Naive thymus-derived CD4-positive, alpha-beta T cell (primary cell): Measurements from ENCODE around the gene MATK. TPM values are rescaled to one million over a fixed set of nuclear protein-coding genes. Genes with fewer than 3 reads are reported as not detected.

ENCODE experiments used
- ATAC-seq: fragments of 150-1000 bp; cut with Tn5 transposase; 2 replicates; pipeline ENCODE4 v1.10.0; 2021; ENCODE audit warnings: mild to moderate bottlenecking, moderate library complexity
- CTCF ChIA-PET: fragments of 350-600 bp; sonication (Branson Sonifier 250); formaldehyde crosslinking; loops from one replicate; lab custom pipeline; 2021; ENCODE audit warnings: antibody characterized with exemption; lab: Charles Lee
- POLR2A ChIA-PET: fragments of 350-600 bp; sonication (Branson Sonifier 250); formaldehyde crosslinking; loops from one replicate; lab custom pipeline; 2021; ENCODE audit warnings: antibody characterized with exemption, inconsistent platforms; lab: Charles Lee
- DNase-seq, 9 donors: peaks; one replicate each; pipeline versions ENCODE4 v3.0.0 to v3.0.0-alpha.2; 2020 to 2022; ENCODE audit warnings: mixed read lengths in 1 of 9
- H3K27ac ChIP-seq: one replicate; pipeline ENCODE4 v1.7.0; 2013; ENCODE audit warnings: mild to moderate bottlenecking, low read depth, low read length, moderate library complexity
- H3K27me3 ChIP-seq, 2 donors: one replicate each; pipeline ENCODE4 v1.7.0; 2013; ENCODE audit warnings: low read length in 2 of 2, mild to moderate bottlenecking in 2 of 2, moderate library complexity in 2 of 2; ENCODE audit not compliant: control insufficient read depth in 2 of 2, insufficient read depth in 2 of 2
- H3K36me3 ChIP-seq, 3 experiments: 1 replicate in 2 of 3; 2 replicates in 1 of 3; pipeline ENCODE4 v1.7.0; 2013; ENCODE audit warnings: low read length in 3 of 3, mild to moderate bottlenecking in 3 of 3, moderate library complexity in 1 of 3; ENCODE audit not compliant: insufficient read depth in 3 of 3, control insufficient read depth in 2 of 3
- H3K4me1 ChIP-seq, 2 donors: one replicate each; pipeline ENCODE4 v1.7.0; 2013; ENCODE audit warnings: low read length in 2 of 2, mild to moderate bottlenecking in 2 of 2, moderate library complexity in 1 of 2; ENCODE audit not compliant: control insufficient read depth in 2 of 2, insufficient read depth in 2 of 2
- H3K4me3 ChIP-seq: 2 replicates; pipeline ENCODE4 v1.7.0; 2013; ENCODE audit warnings: mild to moderate bottlenecking, low read length
- H3K9me3 ChIP-seq, 3 experiments: 1 replicate in 2 of 3; 2 replicates in 1 of 3; pipeline ENCODE4 v1.7.0; 2013; ENCODE audit warnings: low read length in 3 of 3; ENCODE audit not compliant: control insufficient read depth in 2 of 3
- H3K27ac Mint-ChIP-seq, 9 donors: one replicate each; pipeline ENCODE4 v1.8.0; 2020 to 2022; ENCODE audit warnings: mixed read lengths in 9 of 9, mild to moderate bottlenecking in 8 of 9, moderate library complexity in 5 of 9, inconsistent platforms in 2 of 9
- H3K27me3 Mint-ChIP-seq, 5 donors: one replicate each; pipeline ENCODE4 v1.8.0; 2021 to 2022; ENCODE audit warnings: mixed read lengths in 5 of 5, mild to moderate bottlenecking in 1 of 5
- H3K36me3 Mint-ChIP-seq, 5 donors: one replicate each; pipeline ENCODE4 v1.8.0; 2020 to 2022; ENCODE audit warnings: mixed read lengths in 5 of 5, mild to moderate bottlenecking in 3 of 5, inconsistent platforms in 1 of 5
- H3K4me1 Mint-ChIP-seq, 7 donors: one replicate each; pipeline ENCODE4 v1.8.0; 2020 to 2022; ENCODE audit warnings: mixed read lengths in 7 of 7, mild to moderate bottlenecking in 3 of 7, inconsistent platforms in 1 of 7
- H3K4me3 Mint-ChIP-seq, 10 donors: one replicate each; pipeline ENCODE4 v1.8.0; 2020 to 2022; ENCODE audit warnings: mild to moderate bottlenecking in 10 of 10, mixed read lengths in 10 of 10, moderate library complexity in 6 of 10, inconsistent platforms in 2 of 10
- H3K9me3 Mint-ChIP-seq, 11 donors: one replicate each; pipeline ENCODE4 v1.8.0; 2020 to 2022; ENCODE audit warnings: mixed read lengths in 11 of 11, mild to moderate bottlenecking in 4 of 11, inconsistent platforms in 1 of 11, moderate library complexity in 1 of 11
- intact Hi-C, 2 donors: fragments of 100-400 bp; cut with micrococcal nuclease; formaldehyde crosslinking; loops; one replicate each; pipeline ENCODE4 v1.15.1; 2023
- polyA plus RNA-seq, 2 donors: library from polyadenylated mRNA; unstranded; fragments of 300-500 nt; fragmentation: Illumina TruSeq; gene quantifications; one replicate each; pipeline ENCODE4 v1.2.3, GENCODE V29; 2021
- total RNA-seq, 6 experiments: library from RNA in 5 of 6; stranded (reverse) in 5 of 6; gene quantifications; 1 replicate in 5 of 6; 2 replicates in 1 of 6; pipeline ENCODE4 v1.2.3 and lab custom pipeline; 2021 to 2026

MATK gene
- total and polyA plus RNA-seq, 7 experiments from 2014 or later = 1.6 to 32.6 (median 13.0) TPM

DNA sequence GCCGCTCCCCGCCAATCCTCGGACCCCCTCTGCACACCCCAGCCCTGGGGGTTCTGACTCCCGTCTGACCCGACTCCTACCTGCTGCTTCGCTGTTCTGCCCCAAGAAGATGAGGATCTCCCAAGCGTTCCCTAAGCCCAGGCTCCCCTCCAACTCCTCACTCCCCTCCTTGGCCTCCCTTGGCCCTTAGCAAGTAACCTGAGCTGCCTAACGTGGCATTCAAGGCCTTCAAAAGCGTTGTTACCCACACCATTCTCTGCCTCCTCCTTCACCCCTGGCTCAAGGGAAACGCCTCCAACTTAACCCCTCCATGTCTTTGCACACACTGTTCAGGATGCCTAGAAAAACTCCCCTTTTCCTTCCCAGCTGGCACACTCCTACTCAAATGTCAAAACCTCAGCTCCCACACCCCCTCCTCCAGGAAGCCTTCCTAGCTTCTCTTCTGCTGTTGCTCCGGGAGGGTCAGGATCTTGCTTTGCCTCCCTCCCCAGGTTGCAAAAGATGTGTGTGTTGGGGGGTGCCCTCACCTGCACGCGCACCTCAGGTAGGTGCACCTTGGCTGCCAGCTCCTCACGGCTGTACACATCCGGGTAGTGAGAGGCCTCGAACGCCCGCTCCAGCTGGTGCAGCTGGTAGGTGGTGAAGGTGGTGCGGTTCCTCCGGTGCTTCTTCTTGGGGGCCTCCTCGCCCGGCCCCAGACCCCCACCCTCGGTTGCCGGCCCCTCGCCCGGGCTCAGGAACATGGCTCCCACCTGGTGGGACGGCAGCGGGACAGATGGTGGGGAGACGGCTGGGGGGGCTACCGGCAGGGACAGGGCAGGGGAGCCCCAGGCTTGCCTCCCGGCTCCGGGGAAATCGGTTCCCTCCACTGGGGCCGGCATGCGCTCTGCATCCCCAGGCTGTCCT lies 14.9 kb downstream of the MATK start:
- no peak overlapping the region for H3K4me3 Mint-ChIP-seq
- DNase-seq = no peak
- Histone ChIP-seq H3K9me3 (no peaks in the 10 kb centered on the region), H3K36me3 (peaks cover 0 to 40% (median 6%) of the 10 kb centered on the region in 3 experiments), H3K27me3 (no peaks in the 10 kb centered on the region), H3K27ac (no peak overlapping the region), H3K4me3 (no peak overlapping the region), H3K4me1 (peaks cover 0 to 6% of the 10 kb centered on the region in 2 donors)
- ChIA-PET POLR2A (interaction anchor here (0.6 to 1.6 kb wide), 2 partner anchors 9 to 495 kb away, joined by 3 to 5 read pairs; partner anchors contain the start of gene MRPL54), CTCF (no interaction called here)
- H3K27me3 Mint-ChIP-seq = no peaks in the 10 kb centered on the region
- H3K9me3 Mint-ChIP-seq = peaks cover 0 to 4% (median 0%) of the 10 kb centered on the region in 11 donors
- ATAC-seq = no peak
- peak overlapping the region in 1 of 9 donors; percentile 17 for H3K27ac Mint-ChIP-seq
- intact Hi-C loops = no loop called here
- peaks cover 3 to 14% (median 6%) of the 10 kb centered on the region in 7 donors for H3K4me1 Mint-ChIP-seq
- H3K36me3 Mint-ChIP-seq = peaks cover 0 to 11% (median 4%) of the 10 kb centered on the region in 5 donors

DNA sequence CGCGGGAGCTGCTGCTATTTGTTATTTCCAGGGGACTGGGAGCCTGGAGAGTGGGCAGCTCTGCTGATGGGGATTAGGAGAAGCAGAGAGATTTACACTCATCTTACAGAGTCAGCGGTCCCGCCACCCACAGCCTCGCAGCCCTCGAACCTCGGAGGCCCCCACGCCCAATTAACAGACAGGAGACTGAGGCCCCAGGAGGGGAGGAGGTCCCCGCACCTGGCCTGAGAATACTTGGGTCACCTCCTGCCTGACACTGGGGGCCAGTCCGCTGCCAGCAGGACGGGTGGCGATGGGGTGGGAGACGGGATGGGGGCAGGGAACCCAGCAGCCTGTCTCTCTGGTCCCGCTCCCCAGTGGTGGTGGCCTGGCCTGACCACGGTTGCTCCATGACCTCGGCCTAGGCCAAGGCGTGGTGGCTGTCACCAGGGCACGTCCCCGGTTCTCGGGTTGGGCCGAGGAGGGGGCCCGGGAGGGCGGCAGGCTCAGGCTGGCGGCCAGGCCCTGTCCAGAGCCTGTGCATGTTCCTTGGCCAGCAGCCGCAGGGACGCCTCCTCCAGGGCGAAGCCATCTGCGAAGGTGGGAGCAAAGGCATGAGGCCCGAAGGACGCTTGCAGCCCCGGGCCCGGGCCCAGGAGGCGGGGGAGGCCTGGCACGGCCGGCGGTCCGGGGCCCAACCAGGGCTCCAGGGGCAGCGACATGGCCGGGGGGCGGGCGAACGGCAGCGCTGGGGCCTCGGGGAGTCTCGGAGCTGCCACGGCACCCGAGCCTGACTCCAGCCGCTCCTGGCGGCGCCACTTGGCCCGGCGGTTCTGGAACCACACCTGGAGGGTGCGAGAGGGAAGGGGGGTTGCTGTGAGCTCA lies 15.8 kb downstream of the MATK start:
- H3K27me3 Mint-ChIP-seq = no peaks in the 10 kb centered on the region
- Histone ChIP-seq H3K4me3 (no peak overlapping the region), H3K4me1 (peaks cover 0 to 7% of the 10 kb centered on the region in 2 donors), H3K9me3 (no peaks in the 10 kb centered on the region), H3K27me3 (no peaks in the 10 kb centered on the region), H3K27ac (no peak overlapping the region), H3K36me3 (peaks cover 0 to 42% (median 7%) of the 10 kb centered on the region in 3 experiments)
- H3K4me3 Mint-ChIP-seq = no peak overlapping the region
- intact Hi-C loops = no loop called here
- no peak overlapping the region for H3K27ac Mint-ChIP-seq
- ChIA-PET CTCF (interaction anchor here (1.0 kb wide), 1 partner anchor 14 kb away, joined by 3 read pairs; no protein-coding TSS in a partner anchor), POLR2A (interaction anchor here (1.6 kb wide), 1 partner anchor 8 kb away, joined by 5 read pairs; the partner anchor contains the start of gene MRPL54)
- peaks cover 5 to 15% (median 7%) of the 10 kb centered on the region in 7 donors for H3K4me1 Mint-ChIP-seq
- DNase-seq (no peak), ATAC-seq (no peak)
- H3K9me3 Mint-ChIP-seq = peaks cover 0 to 4% (median 0%) of the 10 kb centered on the region in 11 donors
- peaks cover 0 to 11% (median 4%) of the 10 kb centered on the region in 5 donors for H3K36me3 Mint-ChIP-seq

DNA sequence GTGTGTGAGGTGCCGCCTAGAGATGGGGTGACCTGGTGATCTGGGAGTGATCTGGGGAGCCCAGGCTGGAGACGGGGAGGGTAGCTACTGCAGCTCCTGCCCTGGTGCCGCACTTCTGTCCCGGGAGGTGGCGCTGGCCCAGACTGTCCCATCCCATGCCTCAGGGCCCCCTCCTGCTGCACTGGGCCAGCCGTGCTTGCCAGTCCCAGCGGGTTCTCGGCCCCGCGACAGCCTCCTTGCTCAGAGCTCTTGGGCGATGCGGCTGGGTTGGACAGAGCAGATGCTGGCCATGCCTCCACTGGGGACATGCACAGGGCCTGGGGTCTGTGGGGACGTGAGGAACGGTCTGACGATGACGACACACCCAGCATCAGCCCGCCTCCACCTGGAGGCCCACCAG lies 16.7 kb downstream of the MATK start:
- peaks cover 0 to 7% of the 10 kb centered on the region in 2 donors for H3K4me1 ChIP-seq
- ATAC-seq = no peak
- H3K27ac Mint-ChIP-seq = no peak overlapping the region
- H3K4me3 ChIP-seq = no peak overlapping the region
- H3K36me3 ChIP-seq = peaks cover 0 to 48% (median 7%) of the 10 kb centered on the region in 3 experiments
- no peaks in the 10 kb centered on the region for H3K27me3 ChIP-seq
- no peak overlapping the region for H3K27ac ChIP-seq
- intact Hi-C loops = loop anchor here in 1 of 2 donors (10.0 kb wide), 1 partner anchor 215 kb away; the partner anchor contains the start of gene MFSD12
- no peaks in the 10 kb centered on the region for H3K27me3 Mint-ChIP-seq
- DNase-seq = no peak
- no peak overlapping the region for H3K4me3 Mint-ChIP-seq
- peaks cover 0 to 4% (median 0%) of the 10 kb centered on the region in 11 donors for H3K9me3 Mint-ChIP-seq
- POLR2A ChIA-PET = no interaction called here
- peaks cover 5 to 14% (median 7%) of the 10 kb centered on the region in 7 donors for H3K4me1 Mint-ChIP-seq
- CTCF ChIA-PET = interaction anchor here (0.6 to 1.0 kb wide), 2 partner anchors 15 to 64 kb away, joined by 3 read pairs; no protein-coding TSS in a partner anchor
- no peaks in the 10 kb centered on the region for H3K9me3 ChIP-seq
- H3K36me3 Mint-ChIP-seq = peaks cover 0 to 11% (median 4%) of the 10 kb centered on the region in 5 donors

DNA sequence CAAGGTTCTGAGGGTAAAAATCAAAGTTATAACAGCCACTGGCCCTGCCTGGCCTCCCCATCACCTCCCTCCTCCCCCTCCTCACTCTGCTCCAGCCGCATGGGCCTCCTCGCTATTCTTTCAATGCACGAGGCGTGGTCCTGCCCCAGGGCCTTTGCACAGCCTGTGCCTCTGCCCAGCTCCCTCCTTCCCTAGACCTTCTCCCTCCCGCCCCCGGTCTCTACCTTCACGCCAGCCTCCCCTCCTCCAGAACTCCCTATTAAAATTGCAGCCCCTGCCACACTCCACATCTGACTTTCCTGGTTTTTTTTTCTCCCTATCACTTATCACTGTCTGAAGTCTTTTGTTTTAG lies 17.5 kb downstream of the MATK start:
- peak overlapping the region in 1 of 9 donors; percentile 53 for H3K27ac Mint-ChIP-seq
- no peak overlapping the region for H3K27ac ChIP-seq
- H3K4me1 Mint-ChIP-seq = peaks cover 5 to 11% (median 7%) of the 10 kb centered on the region in 7 donors
- no peak overlapping the region for H3K4me3 Mint-ChIP-seq
- no peaks in the 10 kb centered on the region for H3K9me3 ChIP-seq
- POLR2A ChIA-PET = no interaction called here
- DNase-seq (no peak), ATAC-seq (no peak)
- H3K4me1 ChIP-seq = peaks cover 0 to 7% of the 10 kb centered on the region in 2 donors
- no peaks in the 10 kb centered on the region for H3K27me3 Mint-ChIP-seq
- H3K36me3 ChIP-seq = peaks cover 0 to 48% (median 7%) of the 10 kb centered on the region in 3 experiments
- intact Hi-C loops = loop anchor here in 1 of 2 donors (10.0 kb wide), 1 partner anchor 214 kb away; the partner anchor contains the start of gene MFSD12
- peaks cover 0 to 4% (median 0%) of the 10 kb centered on the region in 11 donors for H3K9me3 Mint-ChIP-seq
- no peaks in the 10 kb centered on the region for H3K27me3 ChIP-seq
- peaks cover 0 to 11% (median 4%) of the 10 kb centered on the region in 5 donors for H3K36me3 Mint-ChIP-seq
- no peak overlapping the region for H3K4me3 ChIP-seq
- CTCF ChIA-PET = no interaction called here

DNA sequence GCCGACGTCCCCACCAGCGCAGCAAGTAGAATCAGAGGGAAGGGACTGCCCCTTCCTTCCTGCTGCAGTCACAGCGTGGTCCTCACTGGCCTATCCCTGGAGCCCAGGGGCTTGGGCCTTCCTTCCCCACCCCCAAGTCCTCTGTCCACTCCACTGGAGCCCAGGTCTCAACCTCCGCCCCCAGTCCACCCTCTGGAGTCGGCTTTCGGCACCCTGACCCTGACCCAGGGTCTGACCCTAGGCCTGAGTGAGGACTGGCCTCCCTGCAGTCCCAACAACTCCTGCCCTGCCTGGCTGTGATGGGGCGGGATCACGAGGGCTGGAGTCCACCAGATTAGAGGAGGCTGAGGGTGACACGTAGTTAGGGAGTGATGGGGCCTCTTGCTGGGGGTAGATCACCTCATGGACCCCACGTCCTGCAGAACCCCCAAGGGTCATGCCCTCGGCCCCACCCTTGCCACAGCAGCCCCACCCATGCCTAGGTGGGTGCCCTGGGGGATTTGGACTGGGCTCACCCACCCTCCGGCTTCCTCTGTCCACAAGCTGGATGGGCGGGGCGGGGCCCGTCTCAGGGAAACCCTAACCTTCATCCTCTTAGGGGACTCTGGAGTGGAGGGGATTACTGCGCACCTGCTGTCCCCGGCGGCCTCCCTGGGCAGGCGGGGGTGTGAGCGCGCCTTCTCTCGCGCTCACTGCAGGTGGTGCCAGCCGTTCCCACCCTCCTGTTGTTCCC lies 18.0 kb downstream of the MATK start:
- intact Hi-C loops = loop anchor here in 1 of 2 donors (10.0 kb wide), 1 partner anchor 213 kb away; the partner anchor contains the start of gene MFSD12
- Mint-ChIP-seq H3K36me3 (peaks cover 0 to 11% (median 4%) of the 10 kb centered on the region in 5 donors), H3K27ac (no peak overlapping the region), H3K4me1 (peaks cover 5 to 13% (median 10%) of the 10 kb centered on the region in 7 donors), H3K4me3 (peak overlapping the region in 1 of 10 donors; percentile 14), H3K27me3 (no peaks in the 10 kb centered on the region), H3K9me3 (peaks cover 0 to 4% (median 0%) of the 10 kb centered on the region in 11 donors)
- no peak for DNase-seq
- POLR2A ChIA-PET = no interaction called here
- no peak for ATAC-seq
- no peaks in the 10 kb centered on the region for H3K9me3 ChIP-seq
- no peak overlapping the region for H3K27ac ChIP-seq
- peaks cover 0 to 48% (median 7%) of the 10 kb centered on the region in 3 experiments for H3K36me3 ChIP-seq
- peaks cover 3 to 11% of the 10 kb centered on the region in 2 donors for H3K4me1 ChIP-seq
- no peaks in the 10 kb centered on the region for H3K27me3 ChIP-seq
- H3K4me3 ChIP-seq = no peak overlapping the region
- CTCF ChIA-PET = no interaction called here
